GM06990 (cell line): ENCODE data around the gene VPS51.

Source experiments
- DNase-seq: peaks from one replicate; pipeline ENCODE4 v3.0.0-alpha.2; 2011; ENCODE audit not compliant: insufficient read length; ENCODE audit errors: extremely low read depth
- H3K27me3 ChIP-seq: replicated peaks from 2 replicates; pipeline ENCODE4 v1.6.0; 2011; ENCODE audit warnings: low read length; ENCODE audit not compliant: control insufficient read depth, insufficient read depth
- H3K36me3 ChIP-seq: 2 replicates; pipeline ENCODE4 v1.5.1; 2011; ENCODE audit warnings: low read length; ENCODE audit not compliant: control insufficient read depth, insufficient read depth
- H3K4me3 ChIP-seq: replicated peaks from 2 replicates; pipeline ENCODE4 v1.5.1; 2011; ENCODE audit warnings: low read depth, mild to moderate bottlenecking, control low read depth, low read length
- TF ChIP-seq, protein P1 (sequence below): IDR thresholded peaks from 2 replicates; pipeline ENCODE4 v1.5.1; 2011; ENCODE audit warnings: low read length, control low read depth, mild to moderate bottlenecking, inconsistent platforms; ENCODE audit not compliant: insufficient read depth, poor library complexity, severe bottlenecking

Gene VPS51

DNA sequence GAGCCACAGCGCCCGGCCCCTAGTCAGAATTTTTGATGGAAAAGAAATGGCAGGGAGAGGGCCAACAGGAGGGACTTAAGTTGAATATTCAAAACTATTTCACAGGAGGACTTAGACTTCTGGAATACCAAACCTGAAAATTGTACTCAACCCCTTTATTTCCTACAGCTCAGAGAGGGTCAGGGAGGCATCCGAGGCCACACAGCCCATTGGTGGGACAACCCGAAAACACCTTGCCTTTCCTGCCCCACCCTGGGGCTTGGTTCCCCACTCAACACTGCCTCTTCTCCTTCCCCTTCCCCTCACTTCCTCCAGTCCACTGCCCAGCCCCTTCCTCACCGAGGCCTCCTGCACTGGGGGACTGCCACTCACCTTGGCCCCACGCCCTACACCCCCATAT, 39.0 kb upstream of the VPS51 start:
- DNase-seq = no peak
- Histone ChIP-seq H3K27me3 (no peaks in the 10 kb centered on the region), H3K4me3 (no peak overlapping the region), H3K36me3 (no peaks in the 10 kb centered on the region)
- TF ChIP-seq, protein P1, sequence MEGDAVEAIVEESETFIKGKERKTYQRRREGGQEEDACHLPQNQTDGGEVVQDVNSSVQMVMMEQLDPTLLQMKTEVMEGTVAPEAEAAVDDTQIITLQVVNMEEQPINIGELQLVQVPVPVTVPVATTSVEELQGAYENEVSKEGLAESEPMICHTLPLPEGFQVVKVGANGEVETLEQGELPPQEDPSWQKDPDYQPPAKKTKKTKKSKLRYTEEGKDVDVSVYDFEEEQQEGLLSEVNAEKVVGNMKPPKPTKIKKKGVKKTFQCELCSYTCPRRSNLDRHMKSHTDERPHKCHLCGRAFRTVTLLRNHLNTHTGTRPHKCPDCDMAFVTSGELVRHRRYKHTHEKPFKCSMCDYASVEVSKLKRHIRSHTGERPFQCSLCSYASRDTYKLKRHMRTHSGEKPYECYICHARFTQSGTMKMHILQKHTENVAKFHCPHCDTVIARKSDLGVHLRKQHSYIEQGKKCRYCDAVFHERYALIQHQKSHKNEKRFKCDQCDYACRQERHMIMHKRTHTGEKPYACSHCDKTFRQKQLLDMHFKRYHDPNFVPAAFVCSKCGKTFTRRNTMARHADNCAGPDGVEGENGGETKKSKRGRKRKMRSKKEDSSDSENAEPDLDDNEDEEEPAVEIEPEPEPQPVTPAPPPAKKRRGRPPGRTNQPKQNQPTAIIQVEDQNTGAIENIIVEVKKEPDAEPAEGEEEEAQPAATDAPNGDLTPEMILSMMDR = no peak

DNA sequence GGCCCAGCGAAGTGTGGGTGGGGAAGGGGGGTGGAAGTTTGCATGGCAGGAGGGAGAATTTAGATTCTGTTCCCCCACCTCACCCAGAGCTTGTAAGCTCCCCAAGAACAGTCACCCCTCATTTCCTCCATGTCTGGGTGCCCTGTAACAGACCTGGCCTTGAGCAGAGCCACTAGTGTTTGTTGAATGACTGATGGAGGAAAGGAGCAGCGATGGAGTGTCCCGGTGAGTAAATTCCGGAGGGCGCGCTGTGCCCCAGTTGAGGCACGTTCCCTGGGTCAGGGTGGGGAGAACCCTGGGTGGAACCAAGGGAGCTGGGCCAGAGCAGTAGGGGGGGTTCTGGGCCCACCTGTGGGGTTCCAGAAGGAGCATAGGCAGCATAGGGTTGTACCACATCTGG, 38.5 kb upstream of the VPS51 start:
- H3K36me3 ChIP-seq = no peaks in the 10 kb centered on the region
- no peak overlapping the region for H3K4me3 ChIP-seq
- TF ChIP-seq, protein P1 = no peak
- no peaks in the 10 kb centered on the region for H3K27me3 ChIP-seq
- no peak for DNase-seq

DNA sequence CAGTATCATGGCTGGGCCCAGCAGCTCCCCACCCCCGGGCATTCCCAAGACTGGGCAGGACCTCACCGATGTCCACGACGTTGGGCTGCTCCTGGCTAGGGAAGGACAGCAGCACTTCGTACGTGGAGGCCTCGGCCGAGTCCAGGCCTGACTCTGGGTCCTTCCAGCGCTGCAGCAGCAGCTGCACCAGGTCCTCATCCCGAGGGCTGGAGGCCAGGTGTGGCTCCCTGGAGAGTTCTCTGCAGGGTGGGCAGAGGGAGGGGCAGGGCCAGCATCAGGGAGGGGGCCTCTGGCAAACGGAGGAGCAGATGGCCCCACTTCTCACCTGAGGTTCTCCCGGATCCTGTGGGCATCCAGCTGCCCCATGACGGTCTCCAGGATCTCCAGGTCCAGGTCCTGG, 38.0 kb upstream of the VPS51 start:
- Histone ChIP-seq H3K36me3 (no peaks in the 10 kb centered on the region), H3K27me3 (no peaks in the 10 kb centered on the region), H3K4me3 (no peak overlapping the region)
- no peak for DNase-seq
- TF ChIP-seq, protein P1 = no peak

DNA sequence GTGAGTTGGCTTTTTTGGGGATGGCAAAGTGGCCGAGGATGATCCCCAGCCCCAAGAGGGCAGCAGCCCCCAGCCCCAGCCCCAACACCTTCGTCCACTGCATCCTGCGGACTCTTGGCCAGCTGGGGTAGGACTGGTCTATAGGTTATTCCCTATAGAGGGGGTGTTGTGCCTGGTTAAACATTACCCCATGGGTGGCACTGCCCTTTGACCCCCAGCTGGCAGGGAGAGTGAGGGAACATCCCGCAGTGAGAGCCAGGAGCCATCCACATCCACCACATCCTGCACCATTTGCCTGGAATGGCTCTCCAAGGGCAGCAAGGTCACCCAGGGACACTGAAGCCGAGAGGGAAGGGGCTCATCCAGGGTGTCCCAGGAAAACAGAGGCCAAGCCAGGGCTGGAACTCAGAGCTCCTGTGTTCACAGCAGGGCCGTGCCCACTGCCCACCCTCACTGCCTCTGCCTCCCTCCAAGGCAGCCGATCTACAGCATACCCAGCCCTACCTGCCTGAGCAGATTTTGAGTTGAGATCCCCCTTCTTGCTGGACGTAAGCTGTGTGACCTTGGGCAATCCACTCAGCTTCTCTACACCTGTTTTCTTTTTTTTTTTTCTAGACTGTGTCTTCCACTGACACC, 37.5 kb upstream of the VPS51 start, which contains the start of gene NAALADL1:
Gene NAALADL1, minus strand, starts transcription at position 135 of the 636 bp plus-strand sequence. Its CDS starts 32 bp downstream, at position 103.
- Histone ChIP-seq H3K4me3 (no peak within 1 kb of the TSS), H3K36me3 (no peaks in the 10 kb centered on the region), H3K27me3 (no peaks in the 10 kb centered on the region)
- TF ChIP-seq, protein P1 = no peak
- DNase-seq = no peak

DNA sequence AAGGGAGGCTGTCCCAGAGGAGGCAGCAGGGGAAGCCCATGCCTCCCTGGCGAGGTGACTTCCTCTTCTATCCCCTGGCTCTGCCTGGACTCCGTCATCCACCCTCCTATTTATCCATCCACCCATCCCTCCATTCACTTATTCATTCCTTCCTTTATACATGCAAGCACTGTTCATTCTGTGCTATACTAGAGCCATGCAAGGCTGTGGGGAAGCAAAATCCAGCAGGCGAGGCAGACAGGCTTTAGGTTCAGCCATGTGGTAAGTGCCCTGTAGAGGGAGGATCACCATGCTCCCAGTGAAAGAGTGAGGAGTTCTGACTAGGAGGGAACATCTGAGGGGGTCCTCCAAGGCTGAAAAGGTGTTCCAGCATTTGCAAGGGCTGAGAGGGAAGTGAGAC, 36.5 kb upstream of the VPS51 start:
- no peak for DNase-seq
- no peak overlapping the region for H3K4me3 ChIP-seq
- H3K27me3 ChIP-seq = no peaks in the 10 kb centered on the region
- no peaks in the 10 kb centered on the region for H3K36me3 ChIP-seq
- TF ChIP-seq, protein P1 = no peak
